Thoracic aorta (tissue), 2 donors: ENCODE data around the gene RNF207. TPM values are rescaled to one million over a fixed set of nuclear protein-coding genes. Genes with fewer than 3 reads are reported as not detected.

Source experiments
- ATAC-seq: fragments of 150-250 bp; one replicate; pipeline ENCODE4 v1.8.0; 2017; ENCODE audit warnings: low read depth; ENCODE audit not compliant: insufficient number of reproducible peaks, low FRiP score
- DNase-seq: peaks from one replicate; pipeline ENCODE4 v3.0.0-alpha.2; 2020; ENCODE audit warnings: low spot score
- H3K27ac ChIP-seq, 2 donors: fragments of 200-600 bp; sonication (generic); 1 replicate in 1 of 2; 2 replicates in 1 of 2; pipeline ENCODE4 v1.5.1; 2016; ENCODE audit warnings: mild to moderate bottlenecking in 2 of 2, moderate library complexity in 2 of 2
- H3K27me3 ChIP-seq: fragments of 200-600 bp; sonication (generic); replicated peaks from 2 replicates; pipeline ENCODE4 v1.6.0; 2016; ENCODE audit warnings: mild to moderate bottlenecking; ENCODE audit not compliant: insufficient read depth
- H3K36me3 ChIP-seq: fragments of 200-600 bp; sonication (generic); one replicate; pipeline ENCODE4 v1.5.1; 2016
- H3K4me1 ChIP-seq, 2 donors: fragments of 200-600 bp; sonication (generic); 1 replicate in 1 of 2; 2 replicates in 1 of 2; pipeline versions ENCODE4 v1.5.1 to v1.6.0; 2016; ENCODE audit warnings: low read depth in 2 of 2, mild to moderate bottlenecking in 1 of 2; ENCODE audit not compliant: control insufficient read depth in 1 of 2
- H3K4me3 ChIP-seq: fragments of 200-600 bp; sonication (generic); 2 replicates; pipeline ENCODE4 v1.5.1; 2016; ENCODE audit warnings: mild to moderate bottlenecking
- H3K9me3 ChIP-seq: fragments of 200-600 bp; sonication (generic); 2 replicates; pipeline ENCODE4 v1.5.1; 2016
- total RNA-seq, 2 donors: library from RNA; depleted of rRNA; stranded (reverse); fragments of >200 nt; gene quantifications; one replicate each; pipeline versions ENCODE4 v1.1.0 to v1.2.3, GENCODE V29; 2016
- TF ChIP-seq, protein P1 (sequence below): fragments of 200-600 bp; sonication (generic); IDR thresholded peaks from one replicate; pipeline ENCODE4 v1.5.1; 2019; ENCODE audit warnings: antibody characterized with exemption

The RNF207 gene
- total RNA-seq, 2 donors from 2014 or later: 30.5 to 50.1 TPM

DNA sequence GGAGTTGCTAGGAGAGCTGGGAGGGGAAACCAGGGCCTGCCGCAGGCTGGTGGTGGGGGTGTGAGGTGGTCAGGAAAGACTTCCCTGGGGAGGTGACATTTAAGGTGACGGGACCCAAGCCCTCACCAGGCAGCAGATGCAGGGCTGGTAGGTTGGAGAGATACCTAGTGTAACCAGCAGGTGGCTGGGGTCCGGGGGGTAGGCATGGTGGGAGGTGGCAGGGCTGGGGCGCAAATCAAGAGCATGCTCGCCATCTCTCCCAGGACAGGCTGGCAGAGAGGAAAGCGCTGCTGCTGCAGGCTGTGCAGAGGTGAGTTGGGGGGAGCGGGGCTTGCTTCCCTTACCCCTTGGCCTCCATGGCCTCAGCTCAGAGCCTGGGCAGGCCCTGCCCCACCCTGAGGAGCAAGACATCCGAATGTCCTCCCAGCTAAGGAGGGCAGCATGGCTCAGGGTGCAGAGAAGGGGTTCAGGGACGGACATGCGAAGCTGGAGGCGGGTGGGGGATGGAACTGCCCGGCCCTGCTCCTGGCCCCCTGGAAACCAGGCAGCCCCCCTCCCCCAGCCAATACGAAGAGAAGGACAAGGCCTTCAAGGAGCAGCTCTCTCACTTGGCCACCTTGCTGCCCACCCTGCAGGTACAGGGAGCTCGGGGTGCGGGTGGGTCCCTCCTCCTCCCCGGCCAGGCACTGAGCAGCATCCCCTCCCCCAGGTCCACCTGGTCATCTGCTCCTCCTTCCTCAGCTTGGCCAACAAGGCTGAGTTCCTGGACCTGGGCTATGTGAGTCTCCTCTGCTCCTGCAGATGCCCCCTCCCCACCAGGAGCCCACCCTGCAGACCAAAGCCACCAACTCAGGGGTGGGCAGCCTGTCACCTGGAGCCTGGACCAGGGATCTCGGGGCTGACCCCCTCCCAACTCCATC is 4.0 kb downstream of the RNF207 start:
- ATAC-seq (no peak), DNase-seq (no peak)
- H3K27me3 ChIP-seq: no peaks in the 10 kb centered on the region
- no peak overlapping the region for H3K4me3 ChIP-seq
- no peak overlapping the region for H3K27ac ChIP-seq
- TF ChIP-seq, protein P1, sequence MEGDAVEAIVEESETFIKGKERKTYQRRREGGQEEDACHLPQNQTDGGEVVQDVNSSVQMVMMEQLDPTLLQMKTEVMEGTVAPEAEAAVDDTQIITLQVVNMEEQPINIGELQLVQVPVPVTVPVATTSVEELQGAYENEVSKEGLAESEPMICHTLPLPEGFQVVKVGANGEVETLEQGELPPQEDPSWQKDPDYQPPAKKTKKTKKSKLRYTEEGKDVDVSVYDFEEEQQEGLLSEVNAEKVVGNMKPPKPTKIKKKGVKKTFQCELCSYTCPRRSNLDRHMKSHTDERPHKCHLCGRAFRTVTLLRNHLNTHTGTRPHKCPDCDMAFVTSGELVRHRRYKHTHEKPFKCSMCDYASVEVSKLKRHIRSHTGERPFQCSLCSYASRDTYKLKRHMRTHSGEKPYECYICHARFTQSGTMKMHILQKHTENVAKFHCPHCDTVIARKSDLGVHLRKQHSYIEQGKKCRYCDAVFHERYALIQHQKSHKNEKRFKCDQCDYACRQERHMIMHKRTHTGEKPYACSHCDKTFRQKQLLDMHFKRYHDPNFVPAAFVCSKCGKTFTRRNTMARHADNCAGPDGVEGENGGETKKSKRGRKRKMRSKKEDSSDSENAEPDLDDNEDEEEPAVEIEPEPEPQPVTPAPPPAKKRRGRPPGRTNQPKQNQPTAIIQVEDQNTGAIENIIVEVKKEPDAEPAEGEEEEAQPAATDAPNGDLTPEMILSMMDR: no peak
- H3K36me3 ChIP-seq: no peaks in the 10 kb centered on the region
- H3K4me1 ChIP-seq: peaks cover 8 to 13% of the 10 kb centered on the region in 2 donors
- H3K9me3 ChIP-seq: no peaks in the 10 kb centered on the region

DNA sequence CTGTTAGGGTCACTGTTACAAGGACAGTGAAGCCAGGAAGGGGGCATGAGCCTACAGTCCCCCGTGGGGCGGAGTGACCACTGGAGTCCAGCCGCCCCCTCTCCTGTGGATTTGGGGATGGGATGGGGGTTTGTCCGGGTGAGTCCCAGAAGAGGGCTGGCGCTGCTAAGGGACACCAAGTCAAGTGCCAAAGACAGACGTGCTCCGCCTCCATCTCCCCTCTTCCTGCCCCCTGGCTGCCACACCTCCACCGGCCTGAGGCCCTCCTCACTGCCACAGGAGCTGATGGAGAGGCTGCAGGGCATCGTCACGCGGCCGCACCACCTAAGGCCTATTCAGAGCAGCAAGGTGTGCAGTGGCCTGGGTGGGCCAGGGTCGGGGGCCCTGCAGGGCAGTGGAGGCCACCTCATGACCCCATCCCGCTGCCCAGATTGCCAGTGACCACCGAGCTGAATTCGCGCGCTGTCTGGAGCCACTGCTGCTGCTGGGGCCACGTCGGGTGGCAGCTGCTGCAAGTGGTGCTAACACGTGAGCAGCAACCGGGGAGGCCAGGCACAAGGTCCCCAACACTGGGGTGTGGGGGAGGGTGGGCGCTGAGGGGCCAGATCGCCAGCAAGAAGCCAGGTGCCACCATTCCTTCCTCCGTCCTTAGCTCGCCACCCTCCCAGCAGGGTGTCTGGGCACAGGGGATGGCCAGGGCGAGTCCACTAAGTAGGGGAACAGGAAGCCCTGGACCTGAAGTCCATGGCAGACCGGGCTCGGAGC is 4.9 kb downstream of the RNF207 start:
- no peaks in the 10 kb centered on the region for H3K27me3 ChIP-seq
- no peak overlapping the region for H3K27ac ChIP-seq
- no peaks in the 10 kb centered on the region for H3K36me3 ChIP-seq
- H3K4me1 ChIP-seq: peaks cover 8 to 11% of the 10 kb centered on the region in 2 donors
- no peak overlapping the region for H3K4me3 ChIP-seq
- no peak for ATAC-seq
- TF ChIP-seq, protein P1: no peak
- DNase-seq: no peak
- H3K9me3 ChIP-seq: no peaks in the 10 kb centered on the region

DNA sequence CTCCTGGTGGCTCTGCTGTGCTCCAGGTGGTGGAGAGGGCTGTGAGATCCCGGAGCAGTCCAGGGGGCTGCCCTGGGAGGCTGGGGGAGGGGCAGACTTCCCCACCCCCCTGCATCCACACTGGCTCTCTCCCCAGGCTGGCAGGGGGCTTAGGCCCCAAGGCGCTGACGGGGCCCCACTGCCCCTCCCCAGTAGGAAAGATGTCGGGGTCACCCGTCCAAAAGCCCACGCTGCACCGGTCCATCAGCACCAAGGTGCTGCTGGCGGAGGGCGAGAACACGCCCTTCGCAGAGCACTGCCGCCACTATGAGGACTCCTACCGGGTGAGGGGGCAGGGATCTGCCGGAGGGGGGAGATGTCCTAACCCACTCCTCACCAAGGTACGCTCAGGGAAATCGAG is 5.8 kb downstream of the RNF207 start:
- Histone ChIP-seq H3K27me3 (no peaks in the 10 kb centered on the region), H3K36me3 (no peaks in the 10 kb centered on the region), H3K4me3 (no peak overlapping the region), H3K27ac (no peak overlapping the region), H3K9me3 (no peaks in the 10 kb centered on the region), H3K4me1 (peaks cover 3 to 6% of the 10 kb centered on the region in 2 donors)
- TF ChIP-seq, protein P1: no peak
- DNase-seq: no peak
- no peak for ATAC-seq

DNA sequence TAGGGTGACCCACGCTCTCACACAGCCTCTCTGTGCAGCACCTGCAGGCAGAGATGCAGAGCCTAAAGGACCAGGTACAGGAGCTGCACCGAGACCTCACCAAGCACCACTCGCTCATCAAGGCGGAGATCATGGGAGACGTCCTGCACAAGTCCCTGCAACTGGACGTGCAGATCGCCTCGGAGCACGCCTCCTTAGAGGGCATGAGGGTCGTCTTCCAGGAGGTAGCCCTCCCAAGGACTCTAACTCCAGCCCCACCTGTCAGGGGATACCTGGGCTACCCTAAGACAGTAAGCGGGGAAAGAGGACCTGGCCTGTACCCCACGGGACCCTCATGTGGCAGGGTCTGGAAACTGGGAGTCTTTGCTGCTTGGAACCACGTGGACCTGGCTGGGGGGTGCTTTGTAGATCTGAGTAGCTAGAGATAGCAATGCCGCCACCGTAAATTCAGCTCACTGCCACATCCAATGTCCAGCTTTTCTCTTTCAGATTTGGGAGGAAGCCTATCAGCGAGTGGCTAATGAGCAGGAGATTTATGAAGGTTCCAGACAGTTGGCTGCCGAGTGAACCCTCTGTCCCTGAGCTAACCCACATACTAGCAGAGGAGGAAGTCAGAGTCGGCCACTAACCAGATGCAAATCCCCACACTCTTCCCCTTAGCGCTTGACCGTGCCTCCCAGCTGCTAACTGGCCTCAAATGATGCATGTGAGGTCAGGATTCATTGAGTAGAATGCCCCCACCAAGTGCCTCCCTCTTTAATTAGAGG is 6.5 kb downstream of the RNF207 start:
- Histone ChIP-seq H3K4me3 (no peak overlapping the region), H3K27ac (no peak overlapping the region), H3K4me1 (no peaks in the 10 kb centered on the region), H3K9me3 (no peaks in the 10 kb centered on the region), H3K36me3 (no peaks in the 10 kb centered on the region), H3K27me3 (no peaks in the 10 kb centered on the region)
- TF ChIP-seq, protein P1: no peak
- ATAC-seq (no peak), DNase-seq (no peak)
